Glutamatergic neuron (in vitro differentiated cells): ENCODE measurements around the gene PTN. TPM values are rescaled to one million over a fixed set of nuclear protein-coding genes. Genes with fewer than 3 reads are reported as not detected.
"Not testable (repeated sequence)": the region's sequence is repeated elsewhere in the genome, so short reads cannot be mapped to it uniquely, and the experiment has no call there.

ENCODE experiments used
- DNase-seq: peaks from one replicate; pipeline ENCODE4 v3.0.0; 2022
- H3K27ac Mint-ChIP-seq: one replicate; pipeline ENCODE4 v1.8.0; 2020; ENCODE audit warnings: mild to moderate bottlenecking, mixed read lengths, inconsistent platforms; ENCODE audit not compliant: unreplicated experiment
- H3K27me3 Mint-ChIP-seq: one replicate; pipeline ENCODE4 v1.8.0; 2020; ENCODE audit warnings: mild to moderate bottlenecking, moderate library complexity, mixed read lengths, inconsistent platforms; ENCODE audit not compliant: unreplicated experiment
- H3K36me3 Mint-ChIP-seq: one replicate; pipeline ENCODE4 v1.8.0; 2020; ENCODE audit warnings: mild to moderate bottlenecking, mixed read lengths, inconsistent platforms; ENCODE audit not compliant: unreplicated experiment
- H3K4me1 Mint-ChIP-seq: one replicate; pipeline ENCODE4 v1.8.0; 2020; ENCODE audit warnings: mild to moderate bottlenecking, low read depth, mixed read lengths, inconsistent platforms; ENCODE audit not compliant: unreplicated experiment
- H3K4me3 Mint-ChIP-seq: one replicate; pipeline ENCODE4 v1.8.0; 2020; ENCODE audit warnings: mild to moderate bottlenecking, mixed read lengths, inconsistent platforms; ENCODE audit not compliant: unreplicated experiment
- H3K9me3 Mint-ChIP-seq: one replicate; pipeline ENCODE4 v1.8.0; 2020; ENCODE audit warnings: mild to moderate bottlenecking, moderate library complexity, mixed read lengths, inconsistent platforms; ENCODE audit not compliant: unreplicated experiment
- total RNA-seq: library from RNA; stranded (reverse); fragmentation: NEBNext Ultra II Directional; extraction: Animal tissue kit (Norgen Biotek cat#: 25700); gene quantifications from one replicate; pipeline ENCODE4 v1.2.1, GENCODE V29; 2021; ENCODE audit not compliant: unreplicated experiment
- TF ChIP-seq, protein P1 (sequence below): fragments of 200-600 bp; sonication (generic); IDR thresholded peaks from one replicate; pipeline ENCODE4 v1.5.0; 2021; ENCODE audit not compliant: partially characterized antibody, unreplicated experiment

The PTN gene
- total RNA-seq, 1 donor from 2014 or later, result 40.0 TPM

DNA sequence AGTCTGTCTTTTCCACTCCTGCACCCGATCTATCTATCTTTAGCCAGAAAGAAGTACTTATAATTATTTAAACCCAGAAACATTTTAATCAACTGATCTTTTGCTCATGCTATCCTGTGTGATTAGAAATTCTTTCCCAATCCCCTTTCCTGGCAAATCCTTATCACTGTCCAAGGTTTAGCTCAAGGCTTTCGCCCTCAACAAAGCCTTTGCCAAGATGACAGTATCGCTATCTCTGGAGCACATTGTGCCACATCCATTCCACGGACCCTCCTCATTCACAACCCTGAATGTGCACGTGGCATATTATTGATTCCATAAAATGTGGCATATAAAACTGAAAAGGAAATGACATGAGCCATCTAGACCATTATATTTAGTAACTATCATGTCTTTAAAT lies 71.3 kb downstream of the PTN start:
- no peak overlapping the region for H3K27ac Mint-ChIP-seq
- TF ChIP-seq, protein P1, sequence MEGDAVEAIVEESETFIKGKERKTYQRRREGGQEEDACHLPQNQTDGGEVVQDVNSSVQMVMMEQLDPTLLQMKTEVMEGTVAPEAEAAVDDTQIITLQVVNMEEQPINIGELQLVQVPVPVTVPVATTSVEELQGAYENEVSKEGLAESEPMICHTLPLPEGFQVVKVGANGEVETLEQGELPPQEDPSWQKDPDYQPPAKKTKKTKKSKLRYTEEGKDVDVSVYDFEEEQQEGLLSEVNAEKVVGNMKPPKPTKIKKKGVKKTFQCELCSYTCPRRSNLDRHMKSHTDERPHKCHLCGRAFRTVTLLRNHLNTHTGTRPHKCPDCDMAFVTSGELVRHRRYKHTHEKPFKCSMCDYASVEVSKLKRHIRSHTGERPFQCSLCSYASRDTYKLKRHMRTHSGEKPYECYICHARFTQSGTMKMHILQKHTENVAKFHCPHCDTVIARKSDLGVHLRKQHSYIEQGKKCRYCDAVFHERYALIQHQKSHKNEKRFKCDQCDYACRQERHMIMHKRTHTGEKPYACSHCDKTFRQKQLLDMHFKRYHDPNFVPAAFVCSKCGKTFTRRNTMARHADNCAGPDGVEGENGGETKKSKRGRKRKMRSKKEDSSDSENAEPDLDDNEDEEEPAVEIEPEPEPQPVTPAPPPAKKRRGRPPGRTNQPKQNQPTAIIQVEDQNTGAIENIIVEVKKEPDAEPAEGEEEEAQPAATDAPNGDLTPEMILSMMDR, result no peak
- peaks cover 4% of the 10 kb centered on the region for H3K4me1 Mint-ChIP-seq
- DNase-seq, result no peak
- no peaks in the 10 kb centered on the region for H3K9me3 Mint-ChIP-seq
- no peaks in the 10 kb centered on the region for H3K36me3 Mint-ChIP-seq
- H3K4me3 Mint-ChIP-seq, result no peak overlapping the region
- H3K27me3 Mint-ChIP-seq, result no peaks in the 10 kb centered on the region

DNA sequence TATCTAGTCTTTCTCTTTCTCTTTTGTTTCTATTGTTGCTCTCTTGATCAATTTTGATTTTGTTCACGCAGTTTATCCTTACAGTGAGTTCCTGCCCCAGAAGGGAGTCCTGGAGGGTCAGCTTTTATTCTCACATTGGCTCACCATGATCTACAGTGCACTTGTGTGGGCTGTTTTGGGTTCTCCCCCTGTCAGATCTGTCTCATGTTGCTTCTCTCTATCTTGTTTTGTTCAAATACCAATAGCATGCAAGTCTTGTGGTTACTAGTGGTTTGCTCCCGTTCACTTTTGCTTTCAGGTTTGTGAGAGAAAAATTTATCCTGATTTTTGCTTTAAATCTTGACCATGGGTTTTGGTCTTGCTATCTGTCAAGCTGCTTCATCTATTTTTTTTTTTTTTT lies 74.3 kb downstream of the PTN start:
- Mint-ChIP-seq H3K36me3 (no peaks in the 10 kb centered on the region), H3K4me1 (peaks cover 2% of the 10 kb centered on the region), H3K27ac (no peak overlapping the region), H3K4me3 (no peak overlapping the region), H3K9me3 (no peaks in the 10 kb centered on the region), H3K27me3 (no peaks in the 10 kb centered on the region)
- TF ChIP-seq, protein P1, result no peak
- DNase-seq, result no peak

DNA sequence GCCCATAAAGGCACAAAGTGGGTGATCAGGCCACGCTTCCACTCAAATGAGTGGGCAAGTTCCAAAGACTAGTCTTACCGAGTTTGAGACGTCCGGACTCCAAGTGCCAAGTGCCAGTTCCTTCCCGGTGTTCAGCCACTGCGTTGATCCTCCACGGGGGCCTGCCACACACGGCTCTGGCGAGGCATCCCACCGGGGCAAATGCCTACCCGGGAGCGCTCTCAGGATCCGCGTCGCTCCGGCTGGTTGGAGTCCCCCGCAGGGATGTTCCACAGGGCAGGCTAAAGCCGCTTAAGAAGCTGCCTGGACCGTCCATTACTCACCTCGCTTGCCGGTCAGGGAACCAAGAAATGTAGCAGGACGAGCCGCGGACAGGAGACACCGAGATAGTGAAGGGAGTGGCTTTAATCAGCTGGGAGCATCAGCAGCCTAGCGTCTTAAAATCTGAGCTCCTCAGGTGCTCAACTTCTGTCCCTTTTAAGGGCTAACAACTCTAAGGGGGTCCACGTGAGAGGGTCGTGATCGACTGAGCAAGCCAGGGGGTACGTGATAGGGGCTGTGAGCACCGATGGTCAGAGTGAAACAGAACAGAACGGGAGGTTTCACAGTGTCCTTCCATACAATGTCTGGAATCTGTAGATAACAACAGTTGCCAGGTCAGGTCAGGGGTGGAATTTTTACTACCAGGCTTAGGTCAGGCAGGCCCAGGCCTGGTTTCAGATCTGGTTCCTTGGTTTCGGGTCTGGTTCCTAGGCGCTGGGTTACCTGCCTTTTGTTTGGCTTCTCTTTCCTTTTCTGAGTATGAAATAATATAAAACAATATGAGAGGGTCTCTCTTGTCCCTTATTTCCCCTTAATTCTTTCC lies 75.3 kb downstream of the PTN start:
- not testable (repeated sequence) for H3K36me3 Mint-ChIP-seq, H3K27ac Mint-ChIP-seq

DNA sequence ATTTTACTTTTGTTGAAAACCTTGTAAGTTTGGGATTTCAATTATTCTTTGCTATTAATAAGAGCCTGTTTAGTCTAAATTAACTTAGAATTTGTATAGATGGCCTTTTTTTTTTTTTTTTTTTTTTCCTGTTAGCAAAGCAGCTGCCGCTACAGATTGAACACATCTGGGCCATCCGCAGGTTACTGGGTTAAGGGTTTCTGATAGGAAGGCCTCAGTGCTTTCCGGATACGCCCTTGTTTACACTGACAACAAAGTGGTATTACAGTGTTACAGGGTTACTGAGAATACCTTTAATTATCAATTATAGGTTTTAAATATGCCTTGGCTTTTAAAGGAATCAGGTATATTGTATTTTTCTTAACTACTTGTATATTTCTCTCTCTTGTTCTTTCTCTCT lies 76.8 kb downstream of the PTN start:
- H3K27me3 Mint-ChIP-seq, result no peaks in the 10 kb centered on the region
- H3K9me3 Mint-ChIP-seq, result no peaks in the 10 kb centered on the region
- TF ChIP-seq, protein P1, result no peak
- H3K4me1 Mint-ChIP-seq, result peaks cover 2% of the 10 kb centered on the region
- no peak for DNase-seq
- H3K36me3 Mint-ChIP-seq, result no peaks in the 10 kb centered on the region
- no peak overlapping the region for H3K4me3 Mint-ChIP-seq
- H3K27ac Mint-ChIP-seq, result no peak overlapping the region

More for the DNA sequence above, 75.3 kb downstream of the PTN start:
- not testable (repeated sequence) for H3K27me3 Mint-ChIP-seq, H3K9me3 Mint-ChIP-seq, H3K4me3 Mint-ChIP-seq, H3K4me1 Mint-ChIP-seq, DNase-seq

DNA sequence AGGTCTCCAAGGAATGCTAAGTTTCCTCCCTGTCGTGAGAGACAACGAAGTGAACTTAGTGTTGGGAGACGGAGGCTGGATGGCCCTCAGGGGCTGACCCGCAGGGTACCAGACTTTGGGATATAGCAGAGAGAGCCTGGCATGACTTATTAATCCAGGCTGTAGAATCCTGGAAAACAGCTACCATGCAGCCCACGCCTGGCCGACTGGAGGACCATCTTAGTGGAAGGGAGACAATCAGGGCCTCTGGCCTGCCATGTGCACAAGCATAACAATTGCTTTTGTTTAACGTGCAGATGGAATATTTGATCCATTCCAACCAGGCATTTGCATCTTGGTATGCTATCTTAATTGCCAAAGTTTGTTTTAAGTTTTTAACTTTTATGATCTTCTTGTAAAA lies 78.1 kb downstream of the PTN start:
- not testable (repeated sequence) for H3K4me1 Mint-ChIP-seq, DNase-seq

DNA sequence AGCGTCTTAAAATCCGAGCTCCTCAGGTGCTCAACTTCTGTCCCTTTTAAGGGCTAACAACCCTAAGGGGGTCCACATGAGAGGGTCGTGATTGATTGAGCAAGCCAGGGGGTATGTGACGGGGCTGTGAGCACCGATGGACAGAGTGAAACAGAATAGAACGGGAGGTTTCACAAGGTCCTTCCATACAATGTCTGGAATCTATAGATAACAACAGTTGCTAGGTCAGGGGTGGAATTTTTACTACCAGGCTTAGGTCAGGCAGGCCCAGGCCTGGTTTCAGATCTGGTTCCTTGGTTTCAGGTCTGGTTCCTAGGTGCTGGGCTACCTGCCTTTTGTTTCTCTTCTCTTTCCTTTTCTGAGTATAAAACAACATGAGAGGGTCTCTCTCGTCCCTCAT lies 80.9 kb downstream of the PTN start:
- H3K27me3 Mint-ChIP-seq, result no peaks in the 10 kb centered on the region
- H3K9me3 Mint-ChIP-seq, result no peaks in the 10 kb centered on the region
- no peak overlapping the region for H3K4me3 Mint-ChIP-seq
- TF ChIP-seq, protein P1, result no peak
- no peaks in the 10 kb centered on the region for H3K36me3 Mint-ChIP-seq
- no peak for DNase-seq
- H3K27ac Mint-ChIP-seq, result no peak overlapping the region
- peaks cover 2% of the 10 kb centered on the region for H3K4me1 Mint-ChIP-seq

More for the DNA sequence above, 78.1 kb downstream of the PTN start:
- not testable (repeated sequence) for H3K4me3 Mint-ChIP-seq, H3K27me3 Mint-ChIP-seq, H3K36me3 Mint-ChIP-seq, H3K9me3 Mint-ChIP-seq, H3K27ac Mint-ChIP-seq
